K562 (cell line): Measurements from ENCODE around the gene ABHD8. TPM values are rescaled to one million over a fixed set of nuclear protein-coding genes. Genes with fewer than 3 reads are reported as not detected.

Experiments
- ATAC-seq: fragments of 200-7000 bp; cut with Tn5 transposase; 3 replicates; pipeline ENCODE4 v1.9.1; 2020; ENCODE audit warnings: moderate library complexity
- BruUV-seq: library from RNA; stranded (reverse); fragments of 400-500 nt; replicated peaks from 2 replicates; lab custom pipeline; 2021; lab: Mats Ljungman, UMichigan
- CTCF ChIA-PET: fragments of 300-600 bp; formaldehyde crosslinking; extraction: SDS; loops from one replicate; lab custom pipeline; 2021; ENCODE audit warnings: low intra/inter-chr PET ratio; lab: Yijun Ruan, JAX
- POLR2A ChIA-PET: fragments of 300-600, 350-650 bp; sonication (Branson Sonifier 250); formaldehyde crosslinking; extraction: SDS; loops from one replicate; lab custom pipeline; 2021; ENCODE audit warnings: antibody characterized with exemption, inconsistent platforms; lab: Yijun Ruan, JAX
- DNase-seq, 4 experiments: peaks; one replicate each; pipeline versions ENCODE4 v3.0.0 to v3.0.0-alpha.2; 2011 to 2018; ENCODE audit warnings: low spot score in 3 of 4, mixed read lengths in 3 of 4; ENCODE audit errors: extremely low read depth in 1 of 4
- FAIRE-seq: peaks from 2 replicates; lab custom pipeline; 2011; peaks lifted over from hg19 to GRCh38; lab: Jason Lieb, UNC
- H2AFZ ChIP-seq: 2 replicates; pipeline ENCODE4 v1.6.0; 2011; ENCODE audit warnings: low read depth, low read length, control low read depth, inconsistent platforms
- H3K27ac ChIP-seq: fragments of 200-600 bp; 3 replicates; pipeline ENCODE4 v1.8.0; 2011; ENCODE audit warnings: low read depth, mild to moderate bottlenecking, control low read depth, inconsistent platforms, low read length, moderate library complexity, mixed read lengths; ENCODE audit errors: extremely low read depth
- H3K27me3 ChIP-seq, 2 experiments: fragments of 300-600 bp in 1 of 2; 2 replicates in 1 of 2; 3 replicates in 1 of 2; pipeline versions ENCODE4 v1.6.0 to v1.8.0; 2011; ENCODE audit warnings: inconsistent platforms in 2 of 2, low read length in 2 of 2, mild to moderate bottlenecking in 1 of 2, mixed read lengths in 1 of 2, moderate library complexity in 1 of 2; ENCODE audit not compliant: control insufficient read depth in 2 of 2, insufficient read depth in 2 of 2
- H3K36me3 ChIP-seq: fragments of 300-600 bp; 3 replicates; pipeline ENCODE4 v1.8.0; 2011; ENCODE audit warnings: mild to moderate bottlenecking, low read length, inconsistent platforms; ENCODE audit not compliant: control insufficient read depth, insufficient read depth
- H3K4me1 ChIP-seq, 2 experiments: fragments of 200-600 bp in 1 of 2; replicated peaks in 1 of 2; 2 replicates in 1 of 2; 3 replicates in 1 of 2; pipeline versions ENCODE4 v1.5.1 to v1.8.0; 2011; ENCODE audit warnings: inconsistent platforms in 2 of 2, low read length in 2 of 2, mild to moderate bottlenecking in 1 of 2, mixed read lengths in 1 of 2, moderate library complexity in 1 of 2; ENCODE audit not compliant: control insufficient read depth in 2 of 2, insufficient read depth in 2 of 2
- H3K4me2 ChIP-seq: 2 replicates; pipeline ENCODE4 v1.6.1; 2011; ENCODE audit warnings: low read length, control low read depth, inconsistent platforms, mixed read lengths; ENCODE audit not compliant: insufficient read depth
- H3K4me3 ChIP-seq: fragments of 200-600 bp; sonication (generic), shearing (Covaris generic); 2 replicates; pipeline ENCODE4 v1.5.1; 2016; ENCODE audit warnings: control low read depth, inconsistent platforms
- H3K79me2 ChIP-seq: fragments of 200-600 bp; 3 replicates; pipeline ENCODE4 v1.8.0; 2011; ENCODE audit warnings: low read length, inconsistent platforms; ENCODE audit not compliant: control insufficient read depth, insufficient read depth
- H3K9ac ChIP-seq, 2 experiments: 2 replicates each; pipeline versions ENCODE4 v1.6.0 to v1.6.1; 2011; ENCODE audit warnings: low read depth in 2 of 2, low read length in 2 of 2, control low read depth in 1 of 2, inconsistent platforms in 1 of 2, mild to moderate bottlenecking in 1 of 2, mixed read lengths in 1 of 2; ENCODE audit not compliant: insufficient read depth in 1 of 2
- H3K9me1 ChIP-seq: one replicate; pipeline ENCODE4 v1.6.0; 2011; ENCODE audit warnings: inconsistent platforms, mild to moderate bottlenecking, low read length, moderate library complexity; ENCODE audit not compliant: control insufficient read depth, insufficient read depth
- H3K9me3 ChIP-seq: replicated peaks from 2 replicates; pipeline ENCODE4 v1.5.1; 2011; ENCODE audit warnings: low read depth, low read length, inconsistent platforms; ENCODE audit not compliant: control insufficient read depth, insufficient read depth
- H4K20me1 ChIP-seq: replicated peaks from 2 replicates; pipeline ENCODE4 v1.6.1; 2011; ENCODE audit warnings: low read length, inconsistent platforms, mixed read lengths; ENCODE audit not compliant: control insufficient read depth, insufficient read depth
- CAMTA2 ChIP-seq: fragments of 250-450 bp; sonication (Bioruptor Pico); conservative IDR thresholded peaks from 2 replicates; pipeline ENCODE4 v1.5.1; 2022
- HNRNPL ChIP-seq: fragments of 200-400 bp; formaldehyde crosslinking; IDR thresholded peaks from 2 replicates; pipeline ENCODE4 v1.6.1; 2017; ENCODE audit warnings: low read depth, mild to moderate bottlenecking, low read length
- MTA3 ChIP-seq: fragments of 450-650 bp; formaldehyde crosslinking; IDR thresholded peaks from 2 replicates; pipeline ENCODE4 v1.6.1; 2017; ENCODE audit warnings: mild to moderate bottlenecking, borderline replicate concordance
- PCBP1 ChIP-seq: fragments of 200-400 bp; formaldehyde crosslinking; IDR thresholded peaks from 2 replicates; pipeline ENCODE4 v1.6.1; 2018; ENCODE audit warnings: mild to moderate bottlenecking, low read depth, low read length; ENCODE audit not compliant: poor library complexity, severe bottlenecking
- TAF1 ChIP-seq: IDR thresholded peaks from 2 replicates; pipeline ENCODE4 v1.6.1; 2011; ENCODE audit warnings: mild to moderate bottlenecking, low read length, moderate library complexity; ENCODE audit not compliant: insufficient read depth, control insufficient read depth, severe bottlenecking; ENCODE audit errors: extremely low read depth
- TRIM28 ChIP-seq: fragments of 450-650 bp; IDR thresholded peaks from 2 replicates; pipeline ENCODE4 v1.6.1; 2017
- ZFP30 ChIP-seq: fragments of 250-450 bp; sonication (Bioruptor Pico); IDR thresholded peaks from 2 replicates; pipeline ENCODE4 v1.8.0; 2022; ENCODE audit warnings: moderate library complexity, mild to moderate bottlenecking, inconsistent platforms, borderline replicate concordance
- ZSCAN29 ChIP-seq: fragments of 450-650 bp; IDR thresholded peaks from 2 replicates; pipeline ENCODE4 v1.6.1; 2017
- WGBS: fragments of 100-300 bp; shearing (Covaris generic); methylation state at CpG from one replicate; pipeline ENCODE4 v1.1.6; 2016; ENCODE audit warnings: low coverage, mixed read lengths; ENCODE audit not compliant: insufficient coverage; ENCODE audit errors: missing lambda C conversion rate; 5-methylcytosine and 5-hydroxymethylcytosine counted together
- in situ Hi-C: fragments of 300-500 bp; cut with MboI; formaldehyde crosslinking; loops from 4 replicates; pipeline ENCODE4 v1.15.0; 2018; ENCODE audit warnings: inconsistent platforms, mixed read lengths
- intact Hi-C: fragments of 100-400 bp; cut with micrococcal nuclease; formaldehyde crosslinking; loops from 2 replicates; pipeline ENCODE4 v1.14.2; 2022
- polyA plus RNA-seq, 8 experiments: library from polyadenylated mRNA; depleted of rRNA in 4 of 8; stranded (reverse) in 5 of 8; unstranded in 3 of 8; fragments of >200 nt; fragmentation: Nextera tagmentation in 2 of 8; fragmentation: Illumina TruSeq in 1 of 8; extraction: Ambion mirVana in 2 of 8; extraction: Trizol in 1 of 8; gene quantifications; 2 replicates each; pipeline versions ENCODE4 v1.2.1 to v1.2.3, GENCODE V29; 2011 to 2014; ENCODE audit warnings: inconsistent platforms in 1 of 8, missing spikeins in 1 of 8
- total RNA-seq, 7 experiments: library from RNA; depleted of rRNA in 6 of 7; stranded (reverse); fragments of >200 nt in 6 of 7; fragmentation: Illumina TruSeq in 2 of 7; extraction: Trizol in 2 of 7; gene quantifications; 2 replicates each; pipeline versions ENCODE4 v1.2.1 to v1.2.3, GENCODE V29; 2011 to 2021; ENCODE audit warnings: low replicate concordance in 1 of 7
- TF ChIP-seq, protein P1 (sequence below): fragments of 250-450 bp; sonication (Bioruptor Pico); IDR thresholded peaks from 2 replicates; pipeline ENCODE4 v1.5.1; 2021; ENCODE audit warnings: mild to moderate bottlenecking
- TF ChIP-seq, protein P2 (sequence below): sonication (generic); formaldehyde crosslinking; IDR thresholded peaks from 2 replicates; pipeline ENCODE4 v1.8.1; 2023; ENCODE audit warnings: mild to moderate bottlenecking, missing genetic modification reagents, moderate library complexity
- TF ChIP-seq, protein P3 (sequence below): sonication (generic); formaldehyde crosslinking; IDR thresholded peaks from 2 replicates; pipeline ENCODE4 v1.4.0; 2020; ENCODE audit warnings: mild to moderate bottlenecking, missing genetic modification reagents

ABHD8 gene
- total and polyA plus RNA-seq, 9 of the 15 experiments (the other 6 are each of a cell fraction or from before 2014, with no cell fraction given) = 0.04 to 6.6 (median 2.0) TPM; not detected in 1

DNA sequence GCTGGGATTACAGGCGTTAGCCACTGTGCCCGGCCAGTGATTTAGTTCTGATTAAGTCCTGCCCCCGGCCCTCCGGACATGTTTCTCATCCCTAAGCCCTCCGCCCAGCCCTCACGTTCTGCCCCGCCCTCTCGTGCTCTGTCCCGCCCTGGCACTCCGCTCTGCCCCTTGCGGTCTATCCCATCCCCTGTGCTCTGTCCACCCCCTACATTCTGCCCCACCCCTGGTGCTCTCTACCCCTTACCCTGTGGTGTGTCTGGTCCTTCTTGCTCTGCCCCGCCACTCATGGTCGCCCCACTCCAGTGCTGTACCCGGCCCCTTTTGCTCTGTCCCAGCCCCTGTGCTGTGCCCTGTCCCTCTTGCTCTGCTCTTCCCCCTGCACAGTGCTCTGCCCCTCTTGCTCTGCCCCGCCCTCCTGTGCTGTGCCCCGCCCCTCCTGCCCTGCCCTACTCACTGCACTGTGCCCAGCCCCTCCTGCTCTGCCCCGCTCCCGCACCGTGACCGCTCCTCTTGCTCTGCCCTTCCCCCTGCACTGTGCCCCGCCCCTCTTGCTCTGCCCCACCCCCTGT lies 37.2 kb upstream of the ABHD8 start:
- CTCF ChIA-PET = no interaction called here
- no peak for FAIRE-seq

More for the DNA sequence above, 37.2 kb upstream of the ABHD8 start:
- Histone ChIP-seq H3K36me3 (peaks cover 24% of the 10 kb centered on the region; the same call in 1 of the 3 replicates), H3K27ac (no peak overlapping the region), H3K9ac (no peak overlapping the region), H3K9me1 (no peaks in the 10 kb centered on the region), H4K20me1 (no peaks in the 10 kb centered on the region; the same call in 1 of the 2 replicates), H3K4me1 (peaks cover 11 to 47% of the 10 kb centered on the region in 2 experiments; a peak in 4 of 5 replicates), H3K4me3 (no peak overlapping the region), H3K4me2 (no peak overlapping the region), H2AFZ (no peak overlapping the region), H3K9me3 (no peaks in the 10 kb centered on the region), H3K27me3 (no peaks in the 10 kb centered on the region)
- WGBS = 79% methylated on average over 14 of the region's 21 CpGs
- BruUV-seq = no TSS peak
- POLR2A ChIA-PET = interaction anchor here (0.5 kb wide), 1 partner anchor 13 kb away, joined by 4 read pairs; no protein-coding TSS in a partner anchor
- in situ Hi-C loops = no loop called here
- peak in 1 of 4 experiments; percentile 22 for DNase-seq
- intact Hi-C loops = no loop called here
- ATAC-seq = no peak
- TF ChIP-seq, protein P1, sequence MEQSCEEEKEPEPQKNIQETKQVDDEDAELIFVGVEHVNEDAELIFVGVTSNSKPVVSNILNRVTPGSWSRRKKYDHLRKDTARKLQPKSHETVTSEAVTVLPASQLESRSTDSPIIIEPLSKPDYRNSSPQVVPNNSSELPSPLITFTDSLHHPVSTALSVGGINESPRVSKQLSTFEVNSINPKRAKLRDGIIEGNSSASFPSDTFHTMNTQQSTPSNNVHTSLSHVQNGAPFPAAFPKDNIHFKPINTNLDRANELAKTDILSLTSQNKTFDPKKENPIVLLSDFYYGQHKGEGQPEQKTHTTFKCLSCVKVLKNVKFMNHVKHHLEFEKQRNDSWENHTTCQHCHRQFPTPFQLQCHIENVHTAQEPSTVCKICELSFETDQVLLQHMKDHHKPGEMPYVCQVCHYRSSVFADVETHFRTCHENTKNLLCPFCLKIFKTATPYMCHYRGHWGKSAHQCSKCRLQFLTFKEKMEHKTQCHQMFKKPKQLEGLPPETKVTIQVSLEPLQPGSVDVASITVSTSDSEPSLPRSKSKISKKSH (CRISPR knock-in tag) = no peak
- TF ChIP-seq ZSCAN29 (no peak), CAMTA2 (no peak), TAF1 (no peak), MTA3 (no peak), ZFP30 (no peak), PCBP1 (no peak), HNRNPL (no peak), TRIM28 (no peak)
- TF ChIP-seq, protein P2, sequence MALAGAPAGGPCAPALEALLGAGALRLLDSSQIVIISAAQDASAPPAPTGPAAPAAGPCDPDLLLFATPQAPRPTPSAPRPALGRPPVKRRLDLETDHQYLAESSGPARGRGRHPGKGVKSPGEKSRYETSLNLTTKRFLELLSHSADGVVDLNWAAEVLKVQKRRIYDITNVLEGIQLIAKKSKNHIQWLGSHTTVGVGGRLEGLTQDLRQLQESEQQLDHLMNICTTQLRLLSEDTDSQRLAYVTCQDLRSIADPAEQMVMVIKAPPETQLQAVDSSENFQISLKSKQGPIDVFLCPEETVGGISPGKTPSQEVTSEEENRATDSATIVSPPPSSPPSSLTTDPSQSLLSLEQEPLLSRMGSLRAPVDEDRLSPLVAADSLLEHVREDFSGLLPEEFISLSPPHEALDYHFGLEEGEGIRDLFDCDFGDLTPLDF (CRISPR knock-in tag) = no peak
- TF ChIP-seq, protein P3, sequence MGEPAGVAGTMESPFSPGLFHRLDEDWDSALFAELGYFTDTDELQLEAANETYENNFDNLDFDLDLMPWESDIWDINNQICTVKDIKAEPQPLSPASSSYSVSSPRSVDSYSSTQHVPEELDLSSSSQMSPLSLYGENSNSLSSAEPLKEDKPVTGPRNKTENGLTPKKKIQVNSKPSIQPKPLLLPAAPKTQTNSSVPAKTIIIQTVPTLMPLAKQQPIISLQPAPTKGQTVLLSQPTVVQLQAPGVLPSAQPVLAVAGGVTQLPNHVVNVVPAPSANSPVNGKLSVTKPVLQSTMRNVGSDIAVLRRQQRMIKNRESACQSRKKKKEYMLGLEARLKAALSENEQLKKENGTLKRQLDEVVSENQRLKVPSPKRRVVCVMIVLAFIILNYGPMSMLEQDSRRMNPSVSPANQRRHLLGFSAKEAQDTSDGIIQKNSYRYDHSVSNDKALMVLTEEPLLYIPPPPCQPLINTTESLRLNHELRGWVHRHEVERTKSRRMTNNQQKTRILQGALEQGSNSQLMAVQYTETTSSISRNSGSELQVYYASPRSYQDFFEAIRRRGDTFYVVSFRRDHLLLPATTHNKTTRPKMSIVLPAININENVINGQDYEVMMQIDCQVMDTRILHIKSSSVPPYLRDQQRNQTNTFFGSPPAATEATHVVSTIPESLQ (CRISPR knock-in tag) = no peak
- TF ChIP-seq, all 486 proteins: peak for 0
- H3K79me2 ChIP-seq = peaks cover 20% of the 10 kb centered on the region
